AG09319 (cell line): ENCODE results near the gene KRTAP5-5.

Experiments
- DNase-seq: peaks from one replicate; pipeline ENCODE4 v3.0.0-alpha.2; 2010; ENCODE audit warnings: low read depth; ENCODE audit errors: extremely low read depth
- CTCF ChIP-seq: IDR thresholded peaks from 2 replicates; pipeline ENCODE4 v1.5.1; 2011; ENCODE audit warnings: low read depth, mild to moderate bottlenecking, inconsistent platforms, low read length, moderate library complexity

KRTAP5-5 gene

DNA sequence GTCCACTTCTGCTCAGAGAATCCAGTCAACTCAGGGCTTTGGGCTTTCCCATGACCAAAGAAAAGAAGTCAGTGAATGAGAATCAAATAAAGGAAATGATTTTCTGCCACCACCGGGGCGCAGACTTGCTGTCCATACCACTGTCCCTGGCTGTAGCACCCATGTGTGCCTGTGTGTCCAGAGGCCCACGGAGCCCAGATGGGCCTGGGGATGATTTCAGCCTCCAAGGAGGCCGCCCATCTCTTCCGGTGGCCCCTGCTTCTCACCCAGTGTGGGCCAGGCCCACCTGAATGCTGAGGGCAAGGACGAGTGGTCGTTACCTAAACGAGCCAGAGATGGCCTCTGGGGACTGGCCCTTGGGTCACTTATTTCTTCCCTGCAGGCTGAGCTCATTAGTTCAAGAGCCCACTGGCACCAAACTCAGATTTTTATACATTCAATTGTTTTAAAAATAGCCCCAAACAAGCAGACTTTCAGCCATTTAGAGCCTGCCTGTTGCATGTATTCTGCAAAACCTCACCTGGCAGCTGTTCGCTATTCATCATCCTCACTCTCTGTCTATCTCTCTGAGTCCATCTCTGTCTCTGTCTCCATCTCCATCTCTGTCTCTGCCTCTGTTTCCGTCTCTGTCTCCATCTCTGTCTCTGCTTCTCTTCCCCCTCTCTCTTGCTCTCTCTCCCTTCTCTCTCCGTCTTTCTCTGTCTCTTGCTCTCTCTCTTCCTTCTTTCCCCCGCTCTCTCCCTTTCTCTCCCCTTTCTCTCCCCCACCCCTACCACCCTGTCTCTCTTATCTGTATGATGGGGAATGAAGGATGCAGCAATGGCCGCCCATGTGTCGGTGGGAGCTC, 24.2 kb downstream of the KRTAP5-5 start:
- TF ChIP-seq CTCF: no peak
- DNase-seq: no peak

DNA sequence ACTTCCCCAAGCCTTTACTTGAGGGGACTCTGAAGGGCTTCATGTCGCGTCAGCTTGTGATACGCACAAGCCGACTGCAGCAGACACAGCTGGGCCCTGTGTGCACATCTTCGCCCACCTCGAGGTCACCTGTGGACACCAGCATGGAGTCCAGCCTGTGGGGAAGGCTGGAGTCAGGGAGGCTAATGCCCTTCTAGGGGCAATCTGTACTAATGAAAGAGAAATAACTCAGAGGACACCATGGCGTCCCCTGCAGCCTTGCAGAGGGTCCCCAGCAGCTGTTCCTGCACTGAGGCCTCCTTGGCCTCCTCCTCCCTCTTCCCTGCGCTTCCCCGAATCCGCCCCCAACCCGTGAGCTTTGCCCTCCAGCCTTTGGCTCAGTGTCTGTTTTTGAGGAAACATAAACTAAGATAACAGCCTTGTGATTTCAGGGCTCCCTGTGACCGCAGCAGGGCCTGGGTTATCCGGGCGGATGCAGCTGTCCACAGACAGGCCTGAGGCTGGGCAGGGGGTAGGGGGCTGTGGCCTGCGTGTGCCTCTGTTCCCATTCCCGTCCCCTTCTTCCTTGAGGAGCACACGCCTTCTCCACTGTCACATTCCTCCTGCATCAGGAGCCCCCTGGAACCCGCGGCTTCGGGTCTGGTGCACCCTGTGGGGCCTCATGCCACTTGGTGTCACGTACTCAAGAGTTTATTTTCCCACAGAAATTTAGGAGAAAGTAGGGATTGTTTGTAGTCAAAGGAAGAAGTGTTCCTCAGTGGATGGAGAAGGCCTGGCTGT, 25.0 kb downstream of the KRTAP5-5 start:
- TF ChIP-seq CTCF: no peak
- DNase-seq: no peak

GRCh38 chr11:1655168-1656060, 25.8 kb downstream of the KRTAP5-5 start:
- no peak for TF ChIP-seq CTCF
- DNase-seq: no peak

GRCh38 chr11:1656061-1656441, 26.5 kb downstream of the KRTAP5-5 start:
- no peak for DNase-seq
- TF ChIP-seq CTCF: no peak

DNA sequence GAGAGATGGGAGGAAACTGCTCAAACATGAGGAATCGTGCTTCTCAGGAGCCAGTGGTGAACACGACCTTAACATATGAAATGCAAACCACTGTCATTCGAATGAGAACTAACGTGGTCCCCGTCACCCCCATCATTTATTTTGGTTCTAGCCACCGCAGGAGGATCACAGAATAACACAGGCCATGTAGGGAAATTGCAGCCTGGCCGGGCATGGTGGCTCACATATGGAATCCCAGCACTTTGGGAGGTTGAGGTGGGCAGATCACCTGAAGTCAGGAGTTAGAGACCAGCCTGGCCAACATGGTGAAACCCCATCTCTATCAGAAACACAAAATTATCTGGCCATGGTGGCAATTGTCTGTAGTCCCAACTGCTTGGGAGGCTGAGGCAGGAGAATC, 27.1 kb downstream of the KRTAP5-5 start:
- TF ChIP-seq CTCF: no peak
- no peak for DNase-seq

GRCh38 chr11:1659506-1659905, 29.9 kb downstream of the KRTAP5-5 start:
- no peak for TF ChIP-seq CTCF
- DNase-seq: no peak
